K562 (cell line): ENCODE measurements around the gene UNC45A. TPM values are rescaled to one million over a fixed set of nuclear protein-coding genes. Genes with fewer than 3 reads are reported as not detected.

Experiments
- CBFB ChIP-seq: sonication (generic); formaldehyde crosslinking; IDR thresholded peaks from 2 replicates; pipeline ENCODE4 v1.4.0; 2020; ENCODE audit warnings: mild to moderate bottlenecking, missing genetic modification reagents
- CLOCK ChIP-seq: fragments of 250-450 bp; sonication (Bioruptor Pico); IDR thresholded peaks from 2 replicates; pipeline ENCODE4 v1.4.0; 2020; ENCODE audit warnings: mild to moderate bottlenecking, moderate library complexity, borderline replicate concordance
- EHMT2 ChIP-seq: fragments of 450-650 bp; IDR thresholded peaks from 2 replicates; pipeline ENCODE4 v1.6.1; 2018; ENCODE audit warnings: antibody characterized with exemption
- EWSR1 ChIP-seq: fragments of 450-650 bp; IDR thresholded peaks from 2 replicates; pipeline ENCODE4 v1.6.1; 2018; ENCODE audit warnings: borderline replicate concordance, mild to moderate bottlenecking, low read depth, moderate library complexity; ENCODE audit not compliant: partially characterized antibody
- IFI16 ChIP-seq: fragments of 250-450 bp; sonication (Bioruptor Pico); IDR thresholded peaks from 2 replicates; pipeline ENCODE4 v2.1.2; 2022; ENCODE audit warnings: mild to moderate bottlenecking, inconsistent platforms
- KDM5B ChIP-seq: fragments of 200-600 bp; sonication (generic); IDR thresholded peaks from 2 replicates; pipeline ENCODE4 v1.6.1; 2012; ENCODE audit warnings: low read depth, mild to moderate bottlenecking, moderate library complexity, low read length, control low read depth, inconsistent platforms; ENCODE audit not compliant: insufficient replicate concordance
- MXI1 ChIP-seq: IDR thresholded peaks from 2 replicates; pipeline ENCODE4 v1.6.1; 2011; ENCODE audit warnings: low read depth, mild to moderate bottlenecking, improper control_type of control experiment, low read length
- NELFE ChIP-seq: IDR thresholded peaks from 2 replicates; pipeline ENCODE4 v1.6.1; 2011; ENCODE audit warnings: mild to moderate bottlenecking; ENCODE audit not compliant: insufficient read depth, insufficient read length
- PTBP1 ChIP-seq: fragments of 200-400 bp; formaldehyde crosslinking; IDR thresholded peaks from 2 replicates; pipeline ENCODE4 v1.6.1; 2017; ENCODE audit warnings: low read depth, low read length
- RBM15 ChIP-seq: fragments of 200-400 bp; formaldehyde crosslinking; IDR thresholded peaks from 2 replicates; pipeline ENCODE4 v1.6.1; 2018; ENCODE audit warnings: mild to moderate bottlenecking, low read length, moderate library complexity; ENCODE audit not compliant: insufficient read depth
- SMARCA5 ChIP-seq: fragments of 450-650 bp; IDR thresholded peaks from 2 replicates; pipeline ENCODE4 v1.6.1; 2016
- TEAD2 ChIP-seq: fragments of 450-650 bp; IDR thresholded peaks from 2 replicates; pipeline ENCODE4 v1.6.1; 2016; ENCODE audit warnings: missing genetic modification characterization, control low read depth, missing compliant biosample characterization
- ZC3H8 ChIP-seq: fragments of 450-650 bp; IDR thresholded peaks from 2 replicates; pipeline ENCODE4 v1.6.1; 2017
- ZKSCAN8 ChIP-seq: fragments of 200-800 bp; sonication (Bioruptor generic); IDR thresholded peaks from 2 replicates; pipeline ENCODE4 v1.6.1; 2016; ENCODE audit warnings: missing genetic modification characterization, missing compliant biosample characterization
- ZNF124 ChIP-seq: sonication (generic); formaldehyde crosslinking; IDR thresholded peaks from 2 replicates; pipeline ENCODE4 v1.8.1; 2022; ENCODE audit warnings: missing genetic modification reagents
- ZNF133 ChIP-seq: fragments of 250-450 bp; sonication (Bioruptor Pico); IDR thresholded peaks from 2 replicates; pipeline ENCODE4 v1.4.0; 2020; ENCODE audit warnings: mild to moderate bottlenecking
- ZNF274 ChIP-seq: IDR thresholded peaks from 2 replicates; pipeline ENCODE4 v1.6.1; 2011; ENCODE audit warnings: low read depth, mild to moderate bottlenecking, low read length, moderate library complexity, borderline replicate concordance
- ZNF699 ChIP-seq: fragments of 250-450 bp; sonication (Bioruptor Pico); IDR thresholded peaks from 2 replicates; pipeline ENCODE4 v1.8.0; 2021; ENCODE audit warnings: mild to moderate bottlenecking, moderate library complexity; ENCODE audit not compliant: insufficient replicate concordance
- polyA plus RNA-seq, 8 experiments: library from polyadenylated mRNA; depleted of rRNA in 4 of 8; stranded (reverse) in 5 of 8; unstranded in 3 of 8; fragments of >200 nt; fragmentation: Nextera tagmentation in 2 of 8; fragmentation: Illumina TruSeq in 1 of 8; extraction: Ambion mirVana in 2 of 8; extraction: Trizol in 1 of 8; gene quantifications; 2 replicates each; pipeline versions ENCODE4 v1.2.1 to v1.2.3, GENCODE V29; 2011 to 2014; ENCODE audit warnings: inconsistent platforms in 1 of 8, missing spikeins in 1 of 8
- total RNA-seq, 7 experiments: library from RNA; depleted of rRNA in 6 of 7; stranded (reverse); fragments of >200 nt in 6 of 7; fragmentation: Illumina TruSeq in 2 of 7; extraction: Trizol in 2 of 7; gene quantifications; 2 replicates each; pipeline versions ENCODE4 v1.2.1 to v1.2.3, GENCODE V29; 2011 to 2021; ENCODE audit warnings: low replicate concordance in 1 of 7
- TF ChIP-seq, protein P1 (sequence below), 2 experiments: fragments of 450-650 bp; conservative IDR thresholded peaks; 2 replicates each; pipeline ENCODE4 v1.6.1; 2017; ENCODE audit warnings: mild to moderate bottlenecking in 2 of 2, moderate library complexity in 2 of 2
- TF ChIP-seq, protein P2 (sequence below), 2 experiments: fragments of 150-350 bp in 1 of 2; IDR thresholded peaks; 2 replicates each; pipeline ENCODE4 v1.6.1; 2012 to 2016; ENCODE audit warnings: low read depth in 2 of 2, low read length in 2 of 2, mild to moderate bottlenecking in 1 of 2, moderate library complexity in 1 of 2

The UNC45A gene
- total and polyA plus RNA-seq, 9 of the 15 experiments (the other 6 are each of a cell fraction or from before 2014, with no cell fraction given), result 22.4 to 79.3 (median 43.7) TPM

GRCh38 chr15:90994417-90995311, 59.6 kb downstream of the UNC45A start, which contains the start of gene PRC1 (continued):
- peak; percentile 1; the same call in 1 of the 2 replicates for TF ChIP-seq MXI1
- TF ChIP-seq CLOCK (CRISPR knock-in tag), result no peak
- TF ChIP-seq NELFE, result no peak
- TF ChIP-seq EWSR1, result no peak
- TF ChIP-seq ZC3H8, result no peak
- TF ChIP-seq IFI16 (CRISPR knock-in tag), result no peak
- TF ChIP-seq, protein P1, sequence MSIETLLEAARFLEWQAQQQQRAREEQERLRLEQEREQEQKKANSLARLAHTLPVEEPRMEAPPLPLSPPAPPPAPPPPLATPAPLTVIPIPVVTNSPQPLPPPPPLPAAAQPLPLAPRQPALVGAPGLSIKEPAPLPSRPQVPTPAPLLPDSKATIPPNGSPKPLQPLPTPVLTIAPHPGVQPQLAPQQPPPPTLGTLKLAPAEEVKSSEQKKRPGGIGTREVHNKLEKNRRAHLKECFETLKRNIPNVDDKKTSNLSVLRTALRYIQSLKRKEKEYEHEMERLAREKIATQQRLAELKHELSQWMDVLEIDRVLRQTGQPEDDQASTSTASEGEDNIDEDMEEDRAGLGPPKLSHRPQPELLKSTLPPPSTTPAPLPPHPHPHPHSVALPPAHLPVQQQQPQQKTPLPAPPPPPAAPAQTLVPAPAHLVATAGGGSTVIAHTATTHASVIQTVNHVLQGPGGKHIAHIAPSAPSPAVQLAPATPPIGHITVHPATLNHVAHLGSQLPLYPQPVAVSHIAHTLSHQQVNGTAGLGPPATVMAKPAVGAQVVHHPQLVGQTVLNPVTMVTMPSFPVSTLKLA (conservative IDR thresholded peaks at IDR 0.05), result peak; percentile 78 to 92
- TF ChIP-seq ZNF133 (CRISPR knock-in tag), result no peak
- TF ChIP-seq EHMT2, result no peak
- TF ChIP-seq ZNF274, result no peak
- no peak for TF ChIP-seq ZNF124 (CRISPR knock-in tag)
- TF ChIP-seq RBM15, result no peak
- TF ChIP-seq TEAD2 (tag), result no peak
- TF ChIP-seq SMARCA5, result no peak
- TF ChIP-seq PTBP1, result 0 out of 2 replicates have a peak, but pooled peaks have one; percentile 45
- TF ChIP-seq ZKSCAN8 (CRISPR knock-in tag), result no peak
- TF ChIP-seq KDM5B, result peak; percentile 88
- TF ChIP-seq CBFB, result no peak
- no peak for TF ChIP-seq ZNF699
- TF ChIP-seq, protein P2, sequence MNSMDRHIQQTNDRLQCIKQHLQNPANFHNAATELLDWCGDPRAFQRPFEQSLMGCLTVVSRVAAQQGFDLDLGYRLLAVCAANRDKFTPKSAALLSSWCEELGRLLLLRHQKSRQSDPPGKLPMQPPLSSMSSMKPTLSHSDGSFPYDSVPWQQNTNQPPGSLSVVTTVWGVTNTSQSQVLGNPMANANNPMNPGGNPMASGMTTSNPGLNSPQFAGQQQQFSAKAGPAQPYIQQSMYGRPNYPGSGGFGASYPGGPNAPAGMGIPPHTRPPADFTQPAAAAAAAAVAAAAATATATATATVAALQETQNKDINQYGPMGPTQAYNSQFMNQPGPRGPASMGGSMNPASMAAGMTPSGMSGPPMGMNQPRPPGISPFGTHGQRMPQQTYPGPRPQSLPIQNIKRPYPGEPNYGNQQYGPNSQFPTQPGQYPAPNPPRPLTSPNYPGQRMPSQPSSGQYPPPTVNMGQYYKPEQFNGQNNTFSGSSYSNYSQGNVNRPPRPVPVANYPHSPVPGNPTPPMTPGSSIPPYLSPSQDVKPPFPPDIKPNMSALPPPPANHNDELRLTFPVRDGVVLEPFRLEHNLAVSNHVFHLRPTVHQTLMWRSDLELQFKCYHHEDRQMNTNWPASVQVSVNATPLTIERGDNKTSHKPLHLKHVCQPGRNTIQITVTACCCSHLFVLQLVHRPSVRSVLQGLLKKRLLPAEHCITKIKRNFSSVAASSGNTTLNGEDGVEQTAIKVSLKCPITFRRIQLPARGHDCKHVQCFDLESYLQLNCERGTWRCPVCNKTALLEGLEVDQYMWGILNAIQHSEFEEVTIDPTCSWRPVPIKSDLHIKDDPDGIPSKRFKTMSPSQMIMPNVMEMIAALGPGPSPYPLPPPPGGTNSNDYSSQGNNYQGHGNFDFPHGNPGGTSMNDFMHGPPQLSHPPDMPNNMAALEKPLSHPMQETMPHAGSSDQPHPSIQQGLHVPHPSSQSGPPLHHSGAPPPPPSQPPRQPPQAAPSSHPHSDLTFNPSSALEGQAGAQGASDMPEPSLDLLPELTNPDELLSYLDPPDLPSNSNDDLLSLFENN (IDR thresholded peaks at IDR 0.05; ENCODE audit: low read depth in 2 of 2, low read length in 2 of 2), result 0 out of 4 replicates have a peak, but pooled peaks of 1 of the 2 experiments have one; percentile 8
